Measurements from ENCODE around the gene SRSF10. TPM values are rescaled to one million over a fixed set of nuclear protein-coding genes. Genes with fewer than 3 reads are reported as not detected.
"Not testable (repeated sequence)": the region's sequence is repeated elsewhere in the genome, so short reads cannot be mapped to it uniquely, and the experiment has no call there.

Gene SRSF10
- 113 TPM for total RNA-seq

GRCh38 chr1:23979881-23980727 is at the start of gene SRSF10:
Gene SRSF10, minus strand, starts transcription at chr1:23980327. Its CDS starts 72 bp downstream, at chr1:23980255.
- DNase-seq (ENCODE audit: low read depth in 2 of 3, low spot score in 2 of 3), result peak; percentile 95 to 99 (median 99)

- DNase-seq (ENCODE audit: low read depth in 2 of 3, low spot score in 2 of 3), result peak in 2 of 3 donors; percentile 25 to 63
Observed at GRCh38 chr1:24027838-24028468, 47.8 kb upstream of the SRSF10 start.

- no peak for DNase-seq (ENCODE audit: low read depth in 2 of 3, low spot score in 2 of 3)
Observed at GRCh38 chr1:24022581-24023361, 42.6 kb upstream of the SRSF10 start.

- DNase-seq (ENCODE audit: low read depth in 2 of 3, low spot score in 2 of 3), result no peak
Observed at GRCh38 chr1:24021403-24022266, 41.5 kb upstream of the SRSF10 start.

- DNase-seq (ENCODE audit: low read depth in 2 of 3, low spot score in 2 of 3), result no peak
Observed at GRCh38 chr1:24020470-24020869, 40.3 kb upstream of the SRSF10 start.

GRCh38 chr1:24020025-24020424 is 39.9 kb upstream of the SRSF10 start:
- no peak for DNase-seq (ENCODE audit: low read depth in 2 of 3, low spot score in 2 of 3)

GRCh38 chr1:24018611-24019580 is 38.8 kb upstream of the SRSF10 start:
- DNase-seq (ENCODE audit: low read depth in 2 of 3, low spot score in 2 of 3), result no peak

GRCh38 chr1:24015221-24016210 is 35.4 kb upstream of the SRSF10 start:
- DNase-seq (ENCODE audit: low read depth in 2 of 3, low spot score in 2 of 3), result no peak

- not testable (repeated sequence) for DNase-seq (ENCODE audit: low read depth in 2 of 3, low spot score in 2 of 3)
Observed at GRCh38 chr1:24012878-24013277, 32.8 kb upstream of the SRSF10 start.

GRCh38 chr1:24010650-24011049 is 30.5 kb upstream of the SRSF10 start:
- no peak for DNase-seq (ENCODE audit: low read depth in 2 of 3, low spot score in 2 of 3)

- no peak for DNase-seq (ENCODE audit: low read depth in 2 of 3, low spot score in 2 of 3)
Observed at GRCh38 chr1:24009406-24009805, 29.3 kb upstream of the SRSF10 start.

- not testable (repeated sequence) for DNase-seq (ENCODE audit: low read depth in 2 of 3, low spot score in 2 of 3)
Observed at GRCh38 chr1:24008574-24009184, 28.6 kb upstream of the SRSF10 start.

- DNase-seq (ENCODE audit: low read depth in 2 of 3, low spot score in 2 of 3), result no peak
Observed at GRCh38 chr1:24007079-24007478, 27.0 kb upstream of the SRSF10 start.

GRCh38 chr1:24005163-24005562 is 25.0 kb upstream of the SRSF10 start:
- no peak for DNase-seq (ENCODE audit: low read depth in 2 of 3, low spot score in 2 of 3)

- DNase-seq (ENCODE audit: low read depth in 2 of 3, low spot score in 2 of 3), result no peak
Observed at GRCh38 chr1:24004132-24004531, 24.0 kb upstream of the SRSF10 start.

GRCh38 chr1:24003331-24003972 is 23.3 kb upstream of the SRSF10 start:
- DNase-seq (ENCODE audit: low read depth in 2 of 3, low spot score in 2 of 3), result no peak

GRCh38 chr1:24002695-24003094 is 22.6 kb upstream of the SRSF10 start:
- DNase-seq (ENCODE audit: low read depth in 2 of 3, low spot score in 2 of 3), result no peak
